Lower leg skin (tissue), 4 donors: Measurements from ENCODE around the gene PSMA2. TPM values are rescaled to one million over a fixed set of nuclear protein-coding genes. Genes with fewer than 3 reads are reported as not detected.

Source experiments
- DNase-seq, 2 donors: peaks; one replicate each; pipeline ENCODE4 v3.0.0-alpha.2; 2019; ENCODE audit warnings: low spot score in 2 of 2
- H3K4me3 ChIP-seq: fragments of 200-600 bp; sonication (generic); 2 replicates; pipeline ENCODE4 v1.5.1; 2017; ENCODE audit warnings: mild to moderate bottlenecking, low read depth; ENCODE audit not compliant: poor library complexity, severe bottlenecking
- POLR2A ChIP-seq, 2 donors: fragments of 450-650 bp; IDR thresholded peaks; one replicate each; pipeline ENCODE4 v1.6.1; 2016 to 2017; ENCODE audit warnings: antibody characterized with exemption in 2 of 2, mild to moderate bottlenecking in 1 of 2, moderate library complexity in 1 of 2
- WGBS, 2 donors: methylation state at CpG; one replicate each; pipeline ENCODE4 v1.1.5; 2018; 5-methylcytosine and 5-hydroxymethylcytosine counted together
- intact Hi-C: fragments of 100-400 bp; cut with DNase I; formaldehyde crosslinking; loops from one replicate; pipeline ENCODE4 v1.15.0; 2023; ENCODE audit warnings: low total_unique reads
- total RNA-seq, 4 donors: library from RNA; depleted of rRNA; stranded (reverse); fragments of >200 nt; gene quantifications; one replicate each; pipeline ENCODE4 v1.1.0, GENCODE V29; 2016
- TF ChIP-seq, protein P1 (sequence below), 3 donors: fragments of 450-650 bp; IDR thresholded peaks; one replicate each; pipeline ENCODE4 v1.5.1; 2016; ENCODE audit warnings: antibody characterized with exemption in 3 of 3, mild to moderate bottlenecking in 3 of 3, moderate library complexity in 2 of 3

The PSMA2 gene
- total RNA-seq, 4 donors from 2014 or later: 28.5 to 59.8 (median 44.3) TPM

DNA sequence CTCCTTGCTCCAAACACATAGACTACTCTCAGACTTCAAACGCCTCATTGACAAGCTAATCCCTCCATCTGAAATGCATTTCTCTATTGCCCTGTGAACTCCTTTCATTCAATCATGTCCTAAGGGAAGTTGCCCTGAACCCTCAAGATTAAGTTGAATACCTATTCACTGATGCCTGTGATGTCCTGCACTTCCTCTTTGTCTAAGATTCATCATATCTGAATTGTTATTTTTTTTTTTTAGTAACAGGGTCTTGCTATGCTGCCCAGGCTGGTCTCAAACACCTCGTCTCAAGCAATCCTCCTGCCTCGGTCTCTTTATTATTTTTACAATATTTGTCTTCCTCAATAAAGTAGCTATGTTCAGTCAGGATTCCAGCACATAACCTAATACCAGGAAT is 3.2 kb downstream of the PSMA2 start:
- DNase-seq: no peak
- intact Hi-C loops: no loop called here
- 60 to 71% methylated on average over 3 of the region's 3 CpGs for WGBS, 2 donors

DNA sequence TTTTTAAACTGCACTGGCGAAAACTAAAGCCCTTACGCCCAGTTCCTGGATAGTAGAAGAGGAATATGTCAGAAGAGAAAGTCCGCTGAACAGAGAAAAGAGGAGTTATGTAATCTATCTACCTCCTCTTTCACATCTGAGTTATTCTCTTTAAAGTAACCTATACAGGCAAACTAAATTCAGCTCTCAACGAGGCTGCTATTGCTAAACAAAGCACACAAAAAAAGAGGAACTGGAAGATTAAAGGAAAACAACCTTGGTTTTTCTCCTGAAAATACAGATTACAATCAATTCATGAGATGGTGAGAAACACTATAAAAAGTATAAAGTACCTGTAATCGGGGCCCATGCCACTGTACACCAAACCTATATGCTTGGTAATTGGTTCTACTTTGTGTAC is 5.8 kb downstream of the PSMA2 start:
- intact Hi-C loops: no loop called here
- TF ChIP-seq, protein P1, sequence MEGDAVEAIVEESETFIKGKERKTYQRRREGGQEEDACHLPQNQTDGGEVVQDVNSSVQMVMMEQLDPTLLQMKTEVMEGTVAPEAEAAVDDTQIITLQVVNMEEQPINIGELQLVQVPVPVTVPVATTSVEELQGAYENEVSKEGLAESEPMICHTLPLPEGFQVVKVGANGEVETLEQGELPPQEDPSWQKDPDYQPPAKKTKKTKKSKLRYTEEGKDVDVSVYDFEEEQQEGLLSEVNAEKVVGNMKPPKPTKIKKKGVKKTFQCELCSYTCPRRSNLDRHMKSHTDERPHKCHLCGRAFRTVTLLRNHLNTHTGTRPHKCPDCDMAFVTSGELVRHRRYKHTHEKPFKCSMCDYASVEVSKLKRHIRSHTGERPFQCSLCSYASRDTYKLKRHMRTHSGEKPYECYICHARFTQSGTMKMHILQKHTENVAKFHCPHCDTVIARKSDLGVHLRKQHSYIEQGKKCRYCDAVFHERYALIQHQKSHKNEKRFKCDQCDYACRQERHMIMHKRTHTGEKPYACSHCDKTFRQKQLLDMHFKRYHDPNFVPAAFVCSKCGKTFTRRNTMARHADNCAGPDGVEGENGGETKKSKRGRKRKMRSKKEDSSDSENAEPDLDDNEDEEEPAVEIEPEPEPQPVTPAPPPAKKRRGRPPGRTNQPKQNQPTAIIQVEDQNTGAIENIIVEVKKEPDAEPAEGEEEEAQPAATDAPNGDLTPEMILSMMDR (IDR thresholded peaks at IDR 0.05): no peak
- TF ChIP-seq POLR2A (IDR thresholded peaks at IDR 0.05): no peak
- H3K4me3 ChIP-seq: no peak overlapping the region
- 81 to 87% methylated on average over 5 of the region's 5 CpGs for WGBS, 2 donors
- no peak for DNase-seq

More for the DNA sequence above, 3.2 kb downstream of the PSMA2 start:
- no peak overlapping the region for H3K4me3 ChIP-seq
- TF ChIP-seq, protein P1 (IDR thresholded peaks at IDR 0.05): no peak
- TF ChIP-seq POLR2A (IDR thresholded peaks at IDR 0.05): no peak

DNA sequence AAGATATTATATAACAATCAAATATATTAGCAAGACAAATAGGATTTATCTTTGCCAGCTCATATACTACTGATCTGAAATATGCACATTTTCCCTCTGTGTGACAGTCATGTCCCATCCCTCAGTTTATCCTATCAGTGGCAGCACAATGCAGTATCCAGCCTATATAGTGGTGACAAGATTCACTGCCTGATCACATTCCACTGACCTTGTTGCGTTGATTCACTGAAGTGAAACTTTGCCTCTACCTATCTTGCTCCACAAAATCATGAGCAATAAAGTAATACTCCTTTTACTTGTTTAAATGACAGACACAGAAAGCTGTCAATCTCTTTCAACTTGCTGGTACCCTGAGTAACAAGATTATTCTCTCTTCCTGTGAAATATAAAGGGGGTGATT is 6.3 kb downstream of the PSMA2 start:
- intact Hi-C loops: no loop called here
- no peak for TF ChIP-seq POLR2A (IDR thresholded peaks at IDR 0.05)
- TF ChIP-seq, protein P1 (IDR thresholded peaks at IDR 0.05): no peak
- H3K4me3 ChIP-seq: no peak overlapping the region
- no peak for DNase-seq
- 80 to 100% methylated on average over 1 of the region's 1 CpG for WGBS, 2 donors

DNA sequence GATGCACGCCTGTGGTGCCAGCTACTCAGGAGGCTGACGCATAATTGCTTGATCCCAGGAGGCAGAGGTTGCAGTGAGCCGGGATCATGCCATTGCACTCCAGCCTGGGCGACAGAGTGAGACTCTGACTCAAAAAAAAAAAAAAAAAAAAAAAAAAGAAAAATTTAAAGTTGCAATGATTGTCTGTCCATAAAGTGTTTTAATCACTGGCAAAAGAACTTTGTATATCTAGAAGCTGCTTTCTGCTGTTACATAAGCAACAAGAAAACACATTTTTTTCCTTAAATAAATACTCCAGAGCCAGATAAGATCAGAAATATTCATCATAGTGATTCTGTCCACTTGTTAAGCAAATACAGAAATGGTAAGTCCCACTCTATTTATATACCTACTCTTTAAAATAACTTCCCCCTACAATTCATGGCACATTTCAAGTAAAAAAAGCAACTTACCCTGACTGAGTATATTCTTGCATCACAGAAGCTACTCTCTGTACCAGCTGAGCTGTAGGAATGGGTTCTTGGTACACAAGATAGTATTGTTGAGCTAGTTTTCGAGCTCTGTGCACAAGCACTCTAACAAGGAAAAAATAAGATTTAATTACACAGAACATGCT is 7.6 kb downstream of the PSMA2 start:
- intact Hi-C loops: no loop called here

DNA sequence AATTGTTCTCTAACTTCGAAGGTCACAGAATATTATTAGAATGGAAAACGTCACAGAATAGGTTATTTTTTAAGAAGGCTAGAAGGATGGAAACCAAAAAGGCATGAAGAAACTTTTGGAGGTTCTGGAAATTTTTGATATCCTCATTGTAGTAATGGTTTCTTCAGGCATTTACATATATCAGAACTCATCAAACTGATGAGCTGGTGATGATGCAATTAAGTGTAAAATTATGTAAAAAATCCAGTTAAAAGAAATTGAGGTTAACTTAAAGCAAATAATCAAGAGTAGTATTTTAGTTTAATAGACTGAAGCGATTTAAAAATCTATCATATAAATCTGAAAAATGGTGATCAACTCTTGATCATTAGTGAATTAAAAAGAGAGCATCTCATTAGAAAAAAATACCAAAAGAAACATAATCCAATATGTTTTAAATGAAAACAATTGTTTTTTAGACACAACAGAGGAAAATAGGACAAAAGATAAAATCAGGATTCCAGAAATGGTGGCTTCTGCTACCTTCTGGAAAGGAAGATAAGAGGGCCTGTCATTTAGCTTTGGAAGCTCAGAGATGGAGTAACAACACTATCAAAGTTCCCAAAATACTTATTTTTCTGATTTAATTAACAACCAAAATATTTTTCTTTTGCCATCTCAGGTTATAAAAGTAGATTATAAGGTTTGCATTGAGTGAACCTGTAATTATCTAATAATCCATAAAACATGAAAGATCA is 9.8 kb downstream of the PSMA2 start:
- no peak for DNase-seq
- 93% methylated on average over 3 of the region's 3 CpGs for WGBS, 2 donors
- no peak overlapping the region for H3K4me3 ChIP-seq
- TF ChIP-seq, protein P1 (IDR thresholded peaks at IDR 0.05): no peak
- no peak for TF ChIP-seq POLR2A (IDR thresholded peaks at IDR 0.05)
- intact Hi-C loops: no loop called here

More for the DNA sequence above, 7.6 kb downstream of the PSMA2 start:
- H3K4me3 ChIP-seq: no peak overlapping the region
- WGBS, 2 donors: 87 to 92% methylated on average over 5 of the region's 5 CpGs
- no peak for DNase-seq
- TF ChIP-seq POLR2A (IDR thresholded peaks at IDR 0.05): no peak

DNA sequence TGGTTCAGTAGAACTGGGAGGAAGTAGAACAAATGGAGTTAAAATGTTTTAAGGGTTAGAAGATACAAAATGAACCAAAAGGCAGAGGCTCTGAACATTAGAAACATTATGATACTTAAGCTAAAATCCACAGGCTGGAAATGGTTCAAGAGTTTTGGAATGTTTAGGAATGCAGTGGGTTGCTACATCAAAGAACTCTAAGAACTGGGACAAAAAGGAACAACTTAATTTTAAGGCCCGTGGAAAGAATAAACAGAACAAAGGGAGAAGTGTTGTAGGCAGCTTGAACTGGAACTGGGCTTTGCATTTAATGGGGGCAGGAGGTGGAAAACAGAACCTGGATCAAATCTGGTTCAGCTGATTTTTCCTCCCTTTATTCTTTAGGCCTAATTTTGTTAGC is 16.6 kb downstream of the PSMA2 start:
- WGBS, 2 donors: 26 to 50% methylated on average over 1 of the region's 1 CpG
- intact Hi-C loops: no loop called here
- TF ChIP-seq POLR2A (IDR thresholded peaks at IDR 0.05): no peak
- TF ChIP-seq, protein P1 (IDR thresholded peaks at IDR 0.05): no peak
- DNase-seq: no peak
- H3K4me3 ChIP-seq: no peak overlapping the region
